Measurements from ENCODE around the gene ZFYVE21.

Gene ZFYVE21

DNA sequence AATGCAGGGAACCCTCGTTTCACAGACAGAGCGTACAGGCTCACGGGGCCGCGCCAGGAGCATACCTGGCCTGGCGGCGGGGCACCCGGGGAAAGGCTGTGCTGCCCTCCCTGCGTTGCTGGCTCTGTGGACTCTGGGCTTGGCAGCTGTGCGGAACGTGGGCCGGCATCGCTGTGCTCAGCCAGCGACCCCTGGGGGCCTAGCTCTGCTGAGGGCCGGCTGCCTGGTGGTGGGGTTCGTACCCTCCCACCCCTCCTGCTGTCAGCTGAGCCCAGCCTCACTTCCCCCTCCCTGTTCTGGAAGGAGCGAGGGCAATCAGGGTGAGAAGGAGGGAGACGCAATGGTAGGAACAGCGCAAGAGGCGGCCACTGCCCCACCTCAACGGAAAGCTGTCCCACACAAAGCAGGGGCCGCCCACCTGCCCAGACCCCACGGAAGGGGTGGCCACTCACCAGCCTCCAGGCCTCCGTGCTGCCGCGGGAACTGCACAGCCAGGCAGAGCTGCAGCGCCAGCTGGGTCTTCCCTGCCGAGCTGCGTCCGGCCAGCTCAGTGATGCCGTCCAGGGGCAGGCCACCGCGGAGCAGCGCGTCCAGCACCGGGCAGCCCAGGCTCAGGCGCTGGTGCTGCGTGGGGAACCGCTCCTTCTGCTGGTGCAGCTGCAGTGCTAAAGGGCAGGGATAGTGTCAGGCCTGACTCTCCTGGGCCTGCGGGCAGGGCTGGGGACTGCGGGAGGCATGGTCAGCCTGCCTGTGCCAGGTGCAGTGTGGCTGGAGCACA is 8.9 kb upstream of the ZFYVE21 start:
- H3K27ac ChIP-seq, result peak overlapping the region in 1 of 2 donors; percentile 72

DNA sequence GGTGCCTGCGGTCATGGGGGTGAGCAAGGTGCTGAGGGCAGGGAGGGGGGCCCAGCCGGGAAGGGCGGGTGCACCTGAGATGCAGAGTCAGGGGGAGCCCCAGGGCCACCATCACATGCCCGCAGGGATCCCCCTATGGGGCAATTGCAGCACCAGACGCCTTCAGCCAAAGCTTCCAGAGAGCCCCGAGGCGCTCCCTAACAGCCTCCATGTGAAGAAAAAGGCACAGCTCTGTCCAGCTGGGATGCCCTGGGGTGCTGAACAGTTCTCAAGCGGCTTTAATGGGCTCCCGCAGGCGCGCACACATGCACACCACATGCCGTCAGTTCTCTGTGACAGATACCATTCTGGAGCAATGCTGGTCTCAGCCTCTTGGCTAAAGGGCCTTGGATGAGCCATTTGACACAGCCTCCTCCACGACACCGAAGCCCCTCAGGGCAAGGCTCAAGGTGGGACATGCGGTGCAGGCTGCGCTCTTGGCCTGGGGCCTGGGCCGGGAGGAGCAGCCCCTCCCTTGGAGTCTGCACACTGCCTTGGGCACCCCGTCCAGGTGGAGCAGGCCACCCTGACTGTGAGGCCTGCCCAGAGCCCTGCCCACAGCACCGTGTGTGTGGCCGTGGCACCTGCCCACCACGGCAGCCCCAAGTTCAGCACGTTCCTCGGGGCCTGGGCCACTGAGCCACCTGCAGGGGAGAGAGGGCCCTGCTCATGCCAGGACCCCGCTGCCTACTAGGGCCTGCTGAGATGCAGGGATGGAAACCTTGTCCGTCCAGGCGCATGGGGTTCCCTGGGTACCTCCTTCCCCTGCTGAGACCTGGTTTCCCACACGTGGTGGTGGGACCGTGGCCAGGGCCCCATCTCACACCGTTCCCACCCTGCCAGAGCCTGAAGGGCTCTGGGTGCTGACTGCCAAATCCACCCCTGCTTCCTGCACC is 8.0 kb upstream of the ZFYVE21 start:
- DNase-seq (ENCODE audit: low spot score), result no peak
- TF ChIP-seq, protein P1, sequence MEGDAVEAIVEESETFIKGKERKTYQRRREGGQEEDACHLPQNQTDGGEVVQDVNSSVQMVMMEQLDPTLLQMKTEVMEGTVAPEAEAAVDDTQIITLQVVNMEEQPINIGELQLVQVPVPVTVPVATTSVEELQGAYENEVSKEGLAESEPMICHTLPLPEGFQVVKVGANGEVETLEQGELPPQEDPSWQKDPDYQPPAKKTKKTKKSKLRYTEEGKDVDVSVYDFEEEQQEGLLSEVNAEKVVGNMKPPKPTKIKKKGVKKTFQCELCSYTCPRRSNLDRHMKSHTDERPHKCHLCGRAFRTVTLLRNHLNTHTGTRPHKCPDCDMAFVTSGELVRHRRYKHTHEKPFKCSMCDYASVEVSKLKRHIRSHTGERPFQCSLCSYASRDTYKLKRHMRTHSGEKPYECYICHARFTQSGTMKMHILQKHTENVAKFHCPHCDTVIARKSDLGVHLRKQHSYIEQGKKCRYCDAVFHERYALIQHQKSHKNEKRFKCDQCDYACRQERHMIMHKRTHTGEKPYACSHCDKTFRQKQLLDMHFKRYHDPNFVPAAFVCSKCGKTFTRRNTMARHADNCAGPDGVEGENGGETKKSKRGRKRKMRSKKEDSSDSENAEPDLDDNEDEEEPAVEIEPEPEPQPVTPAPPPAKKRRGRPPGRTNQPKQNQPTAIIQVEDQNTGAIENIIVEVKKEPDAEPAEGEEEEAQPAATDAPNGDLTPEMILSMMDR (IDR thresholded peaks at IDR 0.05), result no peak
- Histone ChIP-seq H3K4me3 (no peak overlapping the region), H3K27ac (peak overlapping the region in 1 of 2 donors; percentile 72)

More for the DNA sequence above, 8.9 kb upstream of the ZFYVE21 start:
- no peak for DNase-seq (ENCODE audit: low spot score)
- H3K4me3 ChIP-seq, result no peak overlapping the region
- TF ChIP-seq, protein P1 (IDR thresholded peaks at IDR 0.05), result no peak

DNA sequence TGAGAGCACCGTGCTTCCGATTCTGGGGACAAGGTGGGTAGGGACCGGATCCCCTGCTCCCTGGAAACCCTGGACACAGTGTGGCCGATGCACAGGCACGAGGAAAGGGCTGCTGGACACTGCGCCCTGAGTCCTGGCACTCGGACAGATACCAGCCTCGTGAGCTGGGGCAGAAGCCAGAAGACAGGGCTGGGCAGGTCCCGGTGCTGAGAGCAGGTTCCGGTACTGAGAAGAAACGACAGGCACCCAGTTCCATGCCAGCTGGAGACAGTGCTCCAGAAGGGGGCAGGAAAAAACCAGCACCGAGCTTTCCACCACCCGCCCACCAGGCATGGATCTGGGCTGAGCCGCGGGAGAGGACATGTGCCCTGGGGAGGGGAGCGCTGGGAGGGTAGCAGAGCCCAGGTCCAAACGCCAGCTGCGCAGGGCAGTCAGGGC is 6.8 kb upstream of the ZFYVE21 start:
- TF ChIP-seq, protein P1 (IDR thresholded peaks at IDR 0.05), result no peak
- Histone ChIP-seq H3K4me3 (no peak overlapping the region), H3K27ac (peak overlapping the region in 1 of 2 donors; percentile 42)
- DNase-seq (ENCODE audit: low spot score), result no peak

DNA sequence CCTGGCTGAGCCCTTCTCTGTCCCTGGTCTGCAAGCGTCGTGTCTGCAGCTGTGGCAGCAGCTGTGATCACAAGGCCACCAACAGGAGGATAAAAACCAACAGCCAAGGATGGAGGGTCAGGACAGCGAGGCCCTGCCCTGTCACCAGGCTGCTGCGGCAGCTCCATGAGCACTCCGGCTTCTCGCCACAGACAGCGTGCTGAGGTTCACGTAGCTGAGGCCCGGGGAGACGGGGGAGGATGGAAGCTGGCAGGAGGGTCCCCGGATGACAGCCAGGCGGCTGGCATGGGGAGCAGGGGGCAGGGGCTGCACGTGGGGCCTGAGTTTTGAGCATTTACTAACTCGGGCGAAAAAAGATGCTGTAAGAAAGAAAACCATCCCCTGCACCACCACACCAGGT is 5.8 kb upstream of the ZFYVE21 start:
- TF ChIP-seq, protein P1 (IDR thresholded peaks at IDR 0.05), result no peak
- Histone ChIP-seq H3K4me3 (no peak overlapping the region), H3K27ac (no peak overlapping the region)
- no peak for DNase-seq (ENCODE audit: low spot score)

DNA sequence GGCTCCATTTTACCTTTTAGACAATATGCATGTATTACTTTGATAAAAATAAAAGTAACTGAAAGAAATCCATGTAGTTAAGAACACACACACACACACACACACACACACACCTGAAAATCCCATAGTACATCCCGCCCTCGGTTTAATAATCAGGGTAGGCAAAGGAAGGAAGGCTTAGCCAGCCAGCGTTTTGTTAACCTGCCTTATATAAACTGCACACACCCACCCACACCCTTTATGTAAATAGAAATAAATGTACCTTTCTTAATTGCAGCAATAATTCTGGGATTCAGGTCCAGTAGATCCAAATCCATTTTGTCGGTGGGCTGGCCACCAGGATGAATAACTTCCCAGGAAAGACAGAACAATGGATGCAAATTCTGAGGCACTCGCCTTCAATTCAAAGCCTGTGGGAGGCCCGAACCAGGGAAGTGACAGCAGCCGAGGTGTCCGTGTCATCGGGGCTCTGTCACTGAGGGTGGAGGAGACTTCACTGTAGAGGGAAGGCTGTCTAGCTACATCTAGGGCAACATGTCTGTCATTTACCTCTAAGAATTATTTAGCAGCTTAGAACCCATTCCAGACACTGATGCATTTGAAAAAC is 4.7 kb upstream of the ZFYVE21 start:
- Histone ChIP-seq H3K27ac (peak overlapping the region; percentile 72 to 87), H3K4me3 (no peak overlapping the region)
- TF ChIP-seq, protein P1 (IDR thresholded peaks at IDR 0.05), result no peak
- DNase-seq (ENCODE audit: low spot score), result no peak

DNA sequence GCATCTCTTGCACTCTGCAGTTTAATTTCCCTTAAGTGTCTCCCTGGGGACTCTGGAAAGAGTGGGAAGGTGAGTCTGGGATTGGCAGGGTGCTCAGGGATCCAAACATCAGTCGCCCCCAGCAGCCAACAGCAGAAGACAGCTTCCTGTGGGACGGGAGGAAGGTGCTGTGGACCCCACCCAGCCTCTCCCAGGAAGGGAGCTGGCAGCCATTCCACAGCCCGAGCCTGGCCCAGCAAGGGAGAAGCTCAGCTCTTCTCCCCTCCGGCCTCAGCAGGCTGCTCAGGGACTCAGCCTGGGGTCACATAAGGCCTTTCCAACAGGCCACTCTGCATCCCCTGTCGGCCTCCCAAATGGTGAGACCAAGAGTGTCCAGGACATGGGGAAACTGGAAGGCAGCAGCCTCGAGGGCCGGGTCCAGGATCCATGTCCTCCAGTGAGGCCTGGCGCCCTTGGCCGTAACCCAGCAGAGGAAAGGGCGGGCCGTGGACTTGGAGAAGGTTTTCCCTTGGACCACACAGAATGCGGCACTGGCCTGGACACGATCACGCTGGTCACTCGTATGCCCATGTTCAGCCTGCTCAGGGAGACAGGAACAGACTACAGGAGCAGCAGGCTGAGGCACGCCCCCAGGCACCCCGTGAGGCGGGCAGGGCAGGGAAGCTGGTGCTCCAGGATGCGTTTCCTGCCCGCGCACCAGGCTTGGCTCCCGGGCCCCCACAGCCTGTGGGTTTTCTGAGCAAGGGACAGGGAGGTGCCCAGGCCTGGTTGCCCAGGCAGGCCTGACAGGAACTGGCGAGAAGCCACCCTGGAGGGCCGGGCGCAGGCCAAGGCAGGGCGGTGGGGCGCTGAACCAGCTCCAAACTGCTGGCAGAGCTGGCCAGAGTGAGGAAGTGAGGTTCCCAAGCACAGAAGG is 3.8 kb upstream of the ZFYVE21 start:
- peak overlapping the region; percentile 34 for H3K4me3 ChIP-seq
- TF ChIP-seq, protein P1 (IDR thresholded peaks at IDR 0.05), result no peak
- peak; percentile 86 for DNase-seq (ENCODE audit: low spot score)
- peak overlapping the region; percentile 72 to 87 for H3K27ac ChIP-seq

Measured in coronary artery (tissue), 2 donors.